Cardiac fibroblast (primary cell): ENCODE results near the gene UNC13A.

Experiments
- DNase-seq, 2 donors: peaks; one replicate each; pipeline versions ENCODE4 v3.0.0 to v3.0.0-alpha.2; 2010; ENCODE audit warnings: low read depth in 2 of 2
- H3K4me3 ChIP-seq, 2 donors: replicated peaks in 1 of 2; 1 replicate in 1 of 2; 2 replicates in 1 of 2; pipeline ENCODE4 v1.5.1; 2011; ENCODE audit warnings: low read depth in 2 of 2, low read length in 2 of 2, mild to moderate bottlenecking in 2 of 2, moderate library complexity in 1 of 2
- CTCF ChIP-seq: IDR thresholded peaks from one replicate; pipeline ENCODE4 v1.5.1; 2011; ENCODE audit warnings: low read depth, mild to moderate bottlenecking, low read length, inconsistent platforms

The UNC13A gene

GRCh38 chr19:17682273-17682672 is 5.9 kb downstream of the UNC13A start:
- TF ChIP-seq CTCF = no peak
- DNase-seq = no peak
- no peak overlapping the region for H3K4me3 ChIP-seq

- no peak overlapping the region for H3K4me3 ChIP-seq
- peak; percentile 50 to 54 for DNase-seq
Observed at GRCh38 chr19:17681505-17682125, 6.5 kb downstream of the UNC13A start.

GRCh38 chr19:17680230-17680722 is 7.9 kb downstream of the UNC13A start:
- peak overlapping the region in 1 of 2 donors; percentile 11 for H3K4me3 ChIP-seq
- no peak for TF ChIP-seq CTCF
- peak; percentile 66 to 69 for DNase-seq

More at GRCh38 chr19:17681505-17682125, 6.5 kb downstream of the UNC13A start:
- no peak for TF ChIP-seq CTCF

- no peak for TF ChIP-seq CTCF
- DNase-seq = no peak
- no peak overlapping the region for H3K4me3 ChIP-seq
Observed at GRCh38 chr19:17679526-17680229, 8.5 kb downstream of the UNC13A start.

- no peak overlapping the region for H3K4me3 ChIP-seq
- no peak for TF ChIP-seq CTCF
- no peak for DNase-seq
Observed at GRCh38 chr19:17678836-17679235, 9.3 kb downstream of the UNC13A start.

- no peak for TF ChIP-seq CTCF
- no peak for DNase-seq
- H3K4me3 ChIP-seq = no peak overlapping the region
Observed at GRCh38 chr19:17677002-17677401, 11.2 kb downstream of the UNC13A start.

GRCh38 chr19:17676295-17676694 is 11.9 kb downstream of the UNC13A start:
- DNase-seq = no peak
- no peak overlapping the region for H3K4me3 ChIP-seq
- no peak for TF ChIP-seq CTCF
